Occipital lobe (tissue), 2 donors: ENCODE data around the gene TBX21. TPM values are rescaled to one million over a fixed set of nuclear protein-coding genes. Genes with fewer than 3 reads are reported as not detected.
"Not testable (repeated sequence)": the region's sequence is repeated elsewhere in the genome, so short reads cannot be mapped to it uniquely, and the experiment has no call there.

Experiments
- DNase-seq: peaks from one replicate; lab custom pipeline; 2025; lab: John Stamatoyannopoulos, UW
- total RNA-seq: library from RNA; depleted of rRNA; stranded (reverse); fragments of >200 nt; gene quantifications from one replicate; pipeline ENCODE4 v1.2.3, GENCODE V29; 2014

The TBX21 gene
- total RNA-seq, 1 donor from 2014 or later = not detected

DNA sequence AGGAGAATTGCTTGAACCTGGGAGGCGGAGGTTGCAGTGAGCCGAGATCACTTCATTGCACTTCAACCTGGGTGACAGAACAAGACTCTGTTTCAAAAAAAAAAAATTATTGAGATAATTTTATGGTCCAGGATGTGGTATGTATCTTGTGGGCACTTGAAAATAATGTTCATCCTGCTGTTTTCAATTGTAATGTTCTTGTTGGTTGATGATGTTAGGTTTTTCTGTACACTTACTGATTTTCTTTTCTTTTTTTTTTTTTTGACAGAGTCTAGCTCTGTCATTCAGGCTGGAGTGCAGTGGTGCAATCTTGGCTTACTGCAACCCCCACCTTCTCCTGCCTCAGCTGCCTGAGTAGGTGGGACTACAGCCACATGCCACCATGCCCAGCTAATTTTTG lies 29.7 kb downstream of the TBX21 start:
- no peak for DNase-seq

DNA sequence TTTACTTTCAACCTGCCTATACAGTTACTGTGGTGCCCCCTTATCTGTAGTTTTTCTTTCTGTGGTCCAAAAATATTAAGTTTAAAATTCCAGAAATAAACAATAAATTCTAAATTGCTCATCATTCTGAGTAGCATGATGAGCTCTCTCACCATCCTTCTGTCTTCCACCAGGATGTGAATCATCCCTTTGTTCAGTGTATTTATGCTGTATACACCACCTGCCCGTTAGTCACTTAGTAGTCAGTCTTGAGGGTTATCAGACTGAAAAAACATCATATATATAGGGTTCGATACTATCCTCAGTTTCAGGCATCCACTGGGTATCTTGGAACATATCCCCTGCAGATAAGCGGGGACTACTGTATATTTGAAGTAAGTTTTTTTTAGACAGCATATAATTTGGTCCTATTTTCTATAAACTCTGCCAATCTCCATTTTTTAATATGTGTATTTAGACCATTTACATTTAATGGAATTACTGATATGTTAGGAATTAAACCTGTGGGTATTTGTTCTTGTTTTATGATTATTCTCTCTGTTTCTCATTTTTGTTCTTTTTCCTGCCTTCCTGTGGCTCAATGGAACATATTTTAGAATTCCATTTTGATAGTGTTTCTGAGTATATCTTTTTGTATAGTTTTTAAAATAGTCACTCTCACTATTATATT lies 31.0 kb downstream of the TBX21 start:
- DNase-seq = no peak

DNA sequence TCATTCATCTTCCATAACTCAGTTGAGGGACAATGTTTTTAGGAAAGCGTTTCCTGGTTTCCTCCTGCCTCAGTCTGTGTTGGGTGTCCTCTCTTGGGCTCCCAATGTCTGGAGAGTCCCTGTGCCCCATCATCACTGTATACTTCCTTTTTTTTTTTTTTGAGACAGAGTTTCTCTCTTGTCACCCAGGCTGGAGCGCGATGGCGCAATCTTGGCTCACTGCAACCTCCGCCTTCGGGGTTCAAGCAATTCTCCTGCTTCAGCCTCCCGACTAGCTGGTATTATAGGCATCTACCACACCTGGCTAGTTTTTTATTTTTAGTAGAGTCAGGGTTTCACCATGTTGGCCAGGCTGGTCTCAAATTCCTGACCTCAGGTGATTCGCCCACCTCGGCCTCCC lies 40.6 kb downstream of the TBX21 start:
- DNase-seq = not testable (repeated sequence)

DNA sequence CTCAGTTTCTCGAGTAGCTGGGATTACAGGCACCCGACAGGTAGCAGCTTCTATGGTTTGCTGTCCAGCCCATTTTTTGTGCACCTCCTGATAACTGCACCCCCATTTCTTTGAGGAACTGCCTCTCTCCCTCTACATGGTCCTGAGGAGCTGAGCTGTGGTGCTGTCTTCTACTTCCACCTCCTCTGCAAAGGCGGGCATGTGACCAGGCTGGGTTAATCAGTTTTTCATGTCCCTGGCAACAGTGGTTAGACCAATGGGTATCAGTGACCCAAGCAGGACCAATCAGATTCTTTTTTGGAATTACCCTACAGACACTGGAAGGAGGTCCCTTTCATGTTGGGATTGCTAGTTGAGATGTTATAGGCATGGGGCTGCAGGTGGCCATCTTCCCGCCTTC lies 41.3 kb downstream of the TBX21 start:
- no peak for DNase-seq

DNA sequence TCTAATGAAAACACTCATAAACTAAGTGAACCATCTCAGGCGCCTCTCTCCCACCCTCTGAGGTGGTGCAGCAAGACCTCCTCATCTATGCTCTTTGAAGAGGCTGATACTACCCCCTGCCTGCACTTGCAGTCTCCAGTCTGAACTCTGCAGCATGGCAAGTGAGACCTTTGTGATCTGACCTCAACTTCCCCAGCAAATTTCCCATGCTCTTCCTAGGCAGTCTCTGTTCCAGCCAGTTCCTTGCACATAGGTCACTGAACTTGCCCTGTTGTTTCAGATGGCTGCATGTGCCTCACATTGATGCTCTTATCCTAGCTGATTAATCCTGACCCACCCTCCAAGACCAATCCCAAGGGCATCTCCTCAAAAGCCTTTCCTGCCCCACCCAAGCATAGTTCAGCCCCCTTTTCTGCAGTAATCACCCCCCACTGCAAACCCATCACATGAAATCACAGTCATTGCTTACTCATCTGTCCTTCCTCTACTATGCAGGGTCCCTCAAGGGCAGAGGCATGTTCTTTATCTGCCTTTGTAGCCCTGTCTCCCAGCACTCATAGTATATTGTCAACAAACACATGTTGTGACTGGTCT lies 42.0 kb downstream of the TBX21 start:
- DNase-seq = no peak

DNA sequence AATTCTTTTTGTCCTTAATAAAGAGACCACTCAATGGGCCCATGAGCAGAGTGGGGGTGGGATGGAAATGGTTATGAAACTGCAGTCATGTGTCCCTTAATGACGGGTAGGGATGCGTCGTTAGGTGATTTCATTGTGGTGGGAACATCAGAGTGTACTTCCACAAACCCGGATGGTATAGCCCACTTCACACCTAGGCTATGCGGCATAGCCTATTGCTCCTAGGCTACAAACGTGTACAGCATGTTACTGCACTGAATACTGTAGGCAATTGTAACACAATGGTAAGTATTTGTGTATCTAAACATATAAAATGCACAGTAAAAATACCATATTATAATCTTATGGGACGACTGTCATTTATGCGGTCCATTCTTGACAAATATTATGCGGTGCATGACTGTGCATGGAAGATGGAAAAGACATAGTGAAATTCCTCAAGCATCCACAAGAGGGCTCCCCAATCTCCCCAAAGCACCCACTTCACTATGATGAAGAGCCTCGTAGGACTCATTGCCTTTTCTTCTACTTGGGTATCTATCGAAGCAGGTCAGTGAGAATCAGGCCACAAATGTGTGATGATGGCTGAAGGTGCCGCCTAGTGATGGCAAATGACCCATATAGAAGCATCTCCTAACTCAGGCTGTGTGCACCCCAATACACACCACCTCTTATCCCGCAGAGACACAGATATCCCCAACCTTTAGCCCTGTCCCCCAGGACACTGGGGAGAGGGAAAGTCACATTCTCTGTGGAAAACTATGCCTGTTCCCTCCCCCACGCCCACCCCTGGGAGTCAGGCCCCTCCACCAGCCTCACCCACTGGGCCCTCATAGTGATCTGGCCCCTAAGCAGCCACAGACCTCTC lies 43.5 kb downstream of the TBX21 start:
- no peak for DNase-seq

DNA sequence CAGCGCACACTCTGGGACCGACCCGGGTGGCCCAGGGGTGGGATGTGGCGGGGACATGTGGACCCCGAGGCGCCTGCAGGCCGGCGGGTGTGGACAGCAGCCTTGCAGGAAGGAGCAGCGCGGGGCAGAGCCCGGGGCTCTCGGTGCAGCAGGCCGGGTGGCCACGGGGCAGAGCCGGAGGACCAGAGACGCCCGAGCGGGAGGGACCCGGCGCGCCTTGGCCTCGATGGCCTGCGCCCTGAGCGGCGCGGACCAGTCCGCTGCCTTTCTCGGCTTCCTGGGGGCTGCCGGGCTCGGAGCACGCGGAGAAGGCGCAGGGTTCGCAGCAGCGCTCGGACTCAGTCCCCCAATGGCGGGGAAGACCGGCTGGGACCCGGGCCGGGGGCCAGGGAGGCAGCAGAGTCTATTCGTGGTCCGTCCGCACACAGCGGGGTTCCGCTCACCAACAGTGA lies 45.2 kb downstream of the TBX21 start:
- no peak for DNase-seq

DNA sequence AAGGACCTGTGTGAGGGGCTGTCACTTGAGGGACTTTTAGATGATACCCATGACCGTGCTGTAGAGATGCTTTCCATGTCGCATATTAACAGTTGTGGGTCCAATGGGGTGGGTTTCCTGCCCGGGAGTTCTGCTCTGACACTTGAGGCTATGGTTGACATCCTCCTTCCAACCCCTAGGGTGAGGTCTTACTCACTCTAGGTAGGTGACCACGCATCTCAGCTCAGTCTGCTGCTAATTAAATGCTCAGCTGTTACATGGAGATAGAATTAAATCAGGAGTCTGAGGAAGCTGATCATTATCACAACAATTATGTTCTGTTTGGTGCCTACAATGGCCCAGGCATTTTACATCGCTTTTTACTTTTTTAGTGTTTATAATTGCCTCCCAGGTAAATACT lies 48.4 kb downstream of the TBX21 start:
- DNase-seq = no peak

DNA sequence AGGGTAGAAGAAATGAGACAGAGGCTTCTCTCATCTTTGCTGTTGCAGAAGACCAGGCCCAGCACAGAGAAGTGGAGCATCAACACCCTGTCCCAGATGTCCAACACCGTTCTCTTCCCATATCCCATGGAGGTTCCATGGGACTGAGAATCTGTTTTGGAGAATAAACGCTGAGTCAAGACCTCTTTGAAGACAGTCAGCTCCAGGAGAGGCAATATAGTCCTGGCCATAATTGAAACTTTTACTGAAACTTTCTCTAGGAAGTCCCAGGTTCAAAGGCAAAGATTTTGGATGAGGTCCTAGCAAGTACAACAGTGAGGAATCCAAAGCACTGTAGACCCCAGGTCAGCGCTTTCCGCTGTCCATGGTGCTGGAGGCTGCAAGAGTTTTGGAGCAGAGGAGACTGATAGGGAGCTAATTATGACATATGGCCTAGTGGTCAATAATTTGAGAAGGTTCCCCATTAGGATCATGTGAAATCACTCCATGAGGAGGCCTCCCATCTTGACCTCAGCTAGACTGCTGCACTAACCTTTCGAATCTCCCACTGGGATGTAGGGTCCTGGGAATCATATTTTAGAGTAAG lies 52.6 kb downstream of the TBX21 start:
- DNase-seq = no peak

DNA sequence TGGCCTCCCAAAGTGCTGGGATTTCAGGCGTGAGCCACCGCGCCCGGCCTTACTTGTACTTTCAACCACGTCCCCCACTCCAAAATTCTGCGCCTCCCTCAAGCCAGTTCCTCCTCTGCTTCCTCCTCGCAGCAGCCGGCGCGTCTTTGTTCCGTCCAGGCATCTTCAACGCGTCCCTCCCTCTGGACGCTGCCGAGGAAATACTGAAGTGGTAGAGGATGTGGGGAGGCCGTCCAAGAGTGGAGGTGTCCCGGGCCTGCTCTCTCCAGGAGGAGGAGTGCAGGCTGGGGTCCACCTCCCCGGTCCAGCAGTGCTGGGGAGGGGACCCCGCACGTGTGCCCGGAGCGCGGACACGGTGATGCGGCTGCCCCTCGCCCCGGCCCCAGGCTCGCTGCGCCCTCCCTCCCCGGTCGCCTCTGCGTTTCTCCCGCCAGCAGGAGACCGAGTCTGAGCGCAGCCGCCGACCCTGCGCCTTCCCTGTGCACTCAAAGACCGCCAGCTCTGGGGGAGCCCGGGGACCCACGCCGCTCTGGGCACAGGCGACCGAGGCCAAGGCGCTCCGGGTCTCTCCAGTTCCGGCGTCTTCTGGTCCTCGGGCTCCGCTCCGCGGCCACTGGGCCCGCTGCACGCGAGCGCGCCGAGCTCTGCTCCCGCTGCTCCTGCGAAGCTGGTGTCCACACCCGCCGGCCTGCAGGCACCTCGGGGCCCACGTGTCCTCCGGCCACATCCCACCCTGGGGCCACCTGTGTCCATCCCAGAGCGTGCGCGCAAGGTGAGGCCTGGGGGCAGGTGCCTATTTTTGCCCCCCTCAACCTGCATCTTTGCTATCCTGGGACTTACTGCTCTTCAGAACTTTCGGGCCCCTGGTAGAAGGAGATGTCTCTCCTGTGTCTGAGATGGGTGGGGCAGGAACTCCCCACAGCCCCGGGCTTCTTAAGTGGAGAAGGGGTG lies 56.9 kb downstream of the TBX21 start:
- peak; percentile 18 for DNase-seq

DNA sequence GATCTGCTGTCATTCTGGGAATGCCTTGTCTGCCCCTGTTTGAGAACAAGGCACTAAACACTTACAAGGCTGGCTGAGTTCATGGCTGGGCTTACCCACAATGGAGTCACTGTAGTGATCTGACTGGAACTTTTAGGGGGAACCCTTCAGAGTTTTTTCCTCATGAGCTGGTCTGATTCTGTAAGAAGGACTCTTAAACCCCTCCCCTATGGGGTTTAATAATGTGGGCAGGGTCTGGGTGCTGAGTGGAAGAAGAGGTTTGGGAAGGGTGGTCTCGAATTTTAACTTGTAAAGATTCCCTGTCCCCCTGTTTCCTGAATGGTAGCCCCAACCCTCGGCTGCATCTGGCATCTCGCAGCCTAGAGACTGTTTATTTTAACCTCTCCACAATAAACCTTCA lies 58.0 kb downstream of the TBX21 start:
- DNase-seq = no peak

DNA sequence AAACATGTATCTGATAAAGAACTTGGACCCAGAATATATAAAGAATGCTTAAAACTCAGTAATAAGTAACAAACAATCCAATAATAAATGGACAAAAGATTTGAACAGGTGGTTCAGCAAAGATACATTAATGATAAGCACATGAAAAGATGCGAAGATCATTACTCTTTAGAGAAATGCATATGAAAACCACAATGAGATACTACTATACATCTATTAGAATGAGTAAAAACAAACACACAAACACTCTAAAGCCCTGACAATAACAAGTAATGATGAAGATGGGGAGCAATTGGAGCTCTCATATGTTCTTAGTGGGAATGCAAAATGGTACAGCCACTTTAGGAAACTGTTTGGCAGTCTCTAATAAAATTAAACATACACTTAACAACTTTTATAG lies 59.4 kb downstream of the TBX21 start:
- no peak for DNase-seq

DNA sequence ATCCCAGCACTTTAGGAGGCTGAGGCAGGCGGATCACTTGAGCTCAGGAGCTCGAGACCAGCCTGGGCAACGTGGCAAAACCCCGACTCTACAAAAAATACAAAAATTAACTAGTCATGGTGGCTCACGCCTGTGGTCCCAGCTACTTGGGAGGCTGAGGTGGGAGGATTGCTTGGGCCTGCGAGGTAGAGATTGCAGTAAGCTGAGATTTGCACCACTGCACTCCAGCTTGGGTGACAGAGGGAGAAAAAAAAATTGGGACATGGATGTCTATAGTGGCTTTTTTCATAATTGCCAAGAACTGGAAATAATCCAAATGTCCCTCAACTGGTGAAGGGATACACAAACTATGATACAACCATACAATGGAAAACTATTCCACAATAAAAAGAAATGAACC lies 59.9 kb downstream of the TBX21 start:
- no peak for DNase-seq

Other genes starting within 250 kb of the TBX21 start
- 198 TPM for gene NPEPPS, start 202.1 kb upstream of the TBX21 start, total RNA-seq
- 163 TPM for gene KPNB1, start 83.3 kb upstream of the TBX21 start, total RNA-seq
- 11.5 TPM for gene TBKBP1, start 39.1 kb upstream of the TBX21 start, total RNA-seq
- 4.5 TPM for gene OSBPL7, start 88.6 kb downstream of the TBX21 start, total RNA-seq
- gene MRPL10, start 98.3 kb downstream of the TBX21 start, total RNA-seq = 9.7 TPM
- gene LRRC46, start 98.4 kb downstream of the TBX21 start, total RNA-seq = not detected
- 17.8 TPM for gene SCRN2, start 108.0 kb downstream of the TBX21 start, total RNA-seq
- gene SP6, start 117.9 kb downstream of the TBX21 start, total RNA-seq = 0.16 TPM
- gene SP2, start 163.0 kb downstream of the TBX21 start, total RNA-seq = 0.31 TPM
- gene PNPO, start 208.3 kb downstream of the TBX21 start, total RNA-seq = 7.5 TPM
- gene PRR15L, start 224.6 kb downstream of the TBX21 start, total RNA-seq = not detected
- 61.6 TPM for gene CDK5RAP3, start 237.9 kb downstream of the TBX21 start, total RNA-seq